K562 (cell line): ENCODE measurements around the gene WEE1. TPM values are rescaled to one million over a fixed set of nuclear protein-coding genes. Genes with fewer than 3 reads are reported as not detected.

Experiments used
- CBFA2T3 ChIP-seq: fragments of 450-650 bp; IDR thresholded peaks from 2 replicates; pipeline ENCODE4 v1.6.1; 2017
- CBX3 ChIP-seq, 2 experiments: IDR thresholded peaks; 1 replicate in 1 of 2; 2 replicates in 1 of 2; pipeline ENCODE4 v1.6.1; 2012; ENCODE audit warnings: inconsistent platforms in 2 of 2, low read length in 2 of 2, borderline replicate concordance in 1 of 2, control low read depth in 1 of 2
- DPF2 ChIP-seq: fragments of 450-650 bp; IDR thresholded peaks from 2 replicates; pipeline ENCODE4 v1.6.1; 2016
- EP400 ChIP-seq: fragments of 450-650 bp; IDR thresholded peaks from 2 replicates; pipeline ENCODE4 v1.6.1; 2017; ENCODE audit warnings: antibody characterized with exemption, mild to moderate bottlenecking, moderate library complexity
- GATAD2B ChIP-seq: fragments of 450-650 bp; IDR thresholded peaks from 2 replicates; pipeline ENCODE4 v1.6.1; 2017; ENCODE audit warnings: mild to moderate bottlenecking, borderline replicate concordance
- KLF16 ChIP-seq: IDR thresholded peaks from 2 replicates; pipeline ENCODE4 v1.6.1; 2016; ENCODE audit warnings: antibody characterized with exemption
- MAFF ChIP-seq: IDR thresholded peaks from 2 replicates; pipeline ENCODE4 v1.6.1; 2012; ENCODE audit warnings: low read length, improper control_type of control experiment
- MAFK ChIP-seq: IDR thresholded peaks from 2 replicates; pipeline ENCODE4 v1.6.1; 2011; ENCODE audit warnings: low read length, improper control_type of control experiment
- RB1 ChIP-seq: fragments of 450-650 bp; IDR thresholded peaks from 2 replicates; pipeline ENCODE4 v1.6.1; 2017; ENCODE audit warnings: low read depth, mild to moderate bottlenecking
- RCOR1 ChIP-seq, 2 experiments: IDR thresholded peaks; 2 replicates each; pipeline ENCODE4 v1.6.1; 2012; ENCODE audit warnings: low read depth in 2 of 2, low read length in 2 of 2, borderline replicate concordance in 1 of 2, improper control_type of control experiment in 1 of 2
- SMAD4 ChIP-seq: fragments of 250-450 bp; sonication (Bioruptor Pico); conservative IDR thresholded peaks from 2 replicates; pipeline ENCODE4 v1.8.0; 2021; ENCODE audit warnings: inconsistent platforms, mild to moderate bottlenecking, moderate library complexity
- ZBTB7A ChIP-seq: IDR thresholded peaks from 2 replicates; pipeline ENCODE4 v1.6.1; 2011; ENCODE audit warnings: low read depth, mild to moderate bottlenecking, low read length, moderate library complexity, borderline replicate concordance; ENCODE audit not compliant: control insufficient read depth
- ZNF232 ChIP-seq: sonication (generic); formaldehyde crosslinking; IDR thresholded peaks from 2 replicates; pipeline ENCODE4 v1.8.0; 2022; ENCODE audit warnings: mild to moderate bottlenecking, missing genetic modification reagents
- polyA plus RNA-seq, 8 experiments: library from polyadenylated mRNA; depleted of rRNA in 4 of 8; stranded (reverse) in 5 of 8; unstranded in 3 of 8; fragments of >200 nt; fragmentation: Nextera tagmentation in 2 of 8; fragmentation: Illumina TruSeq in 1 of 8; extraction: Ambion mirVana in 2 of 8; extraction: Trizol in 1 of 8; gene quantifications; 2 replicates each; pipeline versions ENCODE4 v1.2.1 to v1.2.3, GENCODE V29; 2011 to 2014; ENCODE audit warnings: inconsistent platforms in 1 of 8, missing spikeins in 1 of 8
- total RNA-seq, 7 experiments: library from RNA; depleted of rRNA in 6 of 7; stranded (reverse); fragments of >200 nt in 6 of 7; fragmentation: Illumina TruSeq in 2 of 7; extraction: Trizol in 2 of 7; gene quantifications; 2 replicates each; pipeline versions ENCODE4 v1.2.1 to v1.2.3, GENCODE V29; 2011 to 2021; ENCODE audit warnings: low replicate concordance in 1 of 7
- TF ChIP-seq, protein P1 (sequence below): sonication (generic); formaldehyde crosslinking; IDR thresholded peaks from 2 replicates; pipeline ENCODE4 v1.8.1; 2023; ENCODE audit warnings: missing genetic modification reagents, mild to moderate bottlenecking, borderline replicate concordance
- TF ChIP-seq, protein P2 (sequence below): fragments of 200-400 bp; formaldehyde crosslinking; IDR thresholded peaks from 2 replicates; pipeline ENCODE4 v1.6.1; 2017; ENCODE audit warnings: mild to moderate bottlenecking, low read depth, low read length, moderate library complexity
- TF ChIP-seq, protein P3 (sequence below): IDR thresholded peaks from 2 replicates; pipeline ENCODE4 v1.6.1; 2016; ENCODE audit warnings: missing genetic modification characterization, missing compliant biosample characterization
- TF ChIP-seq, protein P4 (sequence below): IDR thresholded peaks from 2 replicates; pipeline ENCODE4 v1.6.1; 2011; ENCODE audit warnings: borderline replicate concordance, low read depth, mild to moderate bottlenecking, moderate library complexity, low read length; ENCODE audit not compliant: insufficient read depth, poor library complexity, severe bottlenecking

WEE1 gene
- total and polyA plus RNA-seq, 9 of the 15 experiments (the other 6 are each of a cell fraction or from before 2014, with no cell fraction given): 21.9 to 99.0 (median 67.4) TPM

DNA sequence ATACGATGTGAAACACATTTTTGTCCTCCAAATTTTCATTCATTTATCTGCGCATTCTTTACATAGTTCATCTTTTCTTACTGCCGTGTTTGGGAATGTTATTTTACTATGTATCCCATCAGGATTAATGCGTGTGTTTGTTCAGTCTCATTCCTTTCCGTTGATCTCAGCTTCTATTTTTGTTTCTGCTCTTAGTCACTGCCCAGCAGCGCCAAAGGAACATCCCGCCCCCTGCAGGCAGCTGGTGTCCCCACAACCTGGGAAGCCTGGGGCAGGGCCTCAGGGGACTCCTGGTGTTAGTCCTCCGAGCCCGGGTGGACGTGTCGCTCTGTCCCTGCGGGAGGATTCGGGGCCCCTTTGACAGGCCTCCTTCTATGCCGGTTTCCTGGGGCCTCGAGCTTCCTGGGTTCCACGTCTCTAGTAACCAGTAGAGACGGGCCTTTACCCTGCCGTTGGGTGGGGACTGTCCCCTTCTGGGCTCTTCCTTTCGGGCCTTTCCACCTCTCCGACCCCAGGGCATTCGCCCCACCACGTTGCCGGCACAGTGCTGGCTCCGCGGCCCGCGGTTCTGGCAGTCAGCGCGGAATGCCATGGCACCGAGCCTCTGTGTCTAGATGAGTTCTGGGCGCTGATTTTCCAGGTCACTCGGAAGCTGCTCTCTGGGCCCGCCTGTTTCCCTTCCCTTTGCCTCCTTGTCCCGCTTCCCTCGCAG, 39.8 kb downstream of the WEE1 start (continued):
- TF ChIP-seq, protein P1, sequence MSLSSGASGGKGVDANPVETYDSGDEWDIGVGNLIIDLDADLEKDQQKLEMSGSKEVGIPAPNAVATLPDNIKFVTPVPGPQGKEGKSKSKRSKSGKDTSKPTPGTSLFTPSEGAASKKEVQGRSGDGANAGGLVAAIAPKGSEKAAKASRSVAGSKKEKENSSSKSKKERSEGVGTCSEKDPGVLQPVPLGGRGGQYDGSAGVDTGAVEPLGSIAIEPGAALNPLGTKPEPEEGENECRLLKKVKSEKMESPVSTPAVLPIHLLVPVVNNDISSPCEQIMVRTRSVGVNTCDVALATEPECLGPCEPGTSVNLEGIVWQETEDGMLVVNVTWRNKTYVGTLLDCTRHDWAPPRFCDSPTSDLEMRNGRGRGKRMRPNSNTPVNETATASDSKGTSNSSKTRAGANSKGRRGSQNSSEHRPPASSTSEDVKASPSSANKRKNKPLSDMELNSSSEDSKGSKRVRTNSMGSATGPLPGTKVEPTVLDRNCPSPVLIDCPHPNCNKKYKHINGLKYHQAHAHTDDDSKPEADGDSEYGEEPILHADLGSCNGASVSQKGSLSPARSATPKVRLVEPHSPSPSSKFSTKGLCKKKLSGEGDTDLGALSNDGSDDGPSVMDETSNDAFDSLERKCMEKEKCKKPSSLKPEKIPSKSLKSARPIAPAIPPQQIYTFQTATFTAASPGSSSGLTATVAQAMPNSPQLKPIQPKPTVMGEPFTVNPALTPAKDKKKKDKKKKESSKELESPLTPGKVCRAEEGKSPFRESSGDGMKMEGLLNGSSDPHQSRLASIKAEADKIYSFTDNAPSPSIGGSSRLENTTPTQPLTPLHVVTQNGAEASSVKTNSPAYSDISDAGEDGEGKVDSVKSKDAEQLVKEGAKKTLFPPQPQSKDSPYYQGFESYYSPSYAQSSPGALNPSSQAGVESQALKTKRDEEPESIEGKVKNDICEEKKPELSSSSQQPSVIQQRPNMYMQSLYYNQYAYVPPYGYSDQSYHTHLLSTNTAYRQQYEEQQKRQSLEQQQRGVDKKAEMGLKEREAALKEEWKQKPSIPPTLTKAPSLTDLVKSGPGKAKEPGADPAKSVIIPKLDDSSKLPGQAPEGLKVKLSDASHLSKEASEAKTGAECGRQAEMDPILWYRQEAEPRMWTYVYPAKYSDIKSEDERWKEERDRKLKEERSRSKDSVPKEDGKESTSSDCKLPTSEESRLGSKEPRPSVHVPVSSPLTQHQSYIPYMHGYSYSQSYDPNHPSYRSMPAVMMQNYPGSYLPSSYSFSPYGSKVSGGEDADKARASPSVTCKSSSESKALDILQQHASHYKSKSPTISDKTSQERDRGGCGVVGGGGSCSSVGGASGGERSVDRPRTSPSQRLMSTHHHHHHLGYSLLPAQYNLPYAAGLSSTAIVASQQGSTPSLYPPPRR (CRISPR knock-in tag): no peak
- TF ChIP-seq ZBTB7A: peak; percentile 57; the same call in 1 of the 2 replicates
- TF ChIP-seq RB1: peak; percentile 79; the same call in 1 of the 2 replicates
- TF ChIP-seq CBFA2T3: 0 out of 2 replicates have a peak, but pooled peaks have one; percentile 21
- peak; percentile 71 for TF ChIP-seq EP400
- no peak for TF ChIP-seq ZNF232 (CRISPR knock-in tag)
- TF ChIP-seq MAFK: peak; percentile 37; the same call in 1 of the 2 replicates
- peak; percentile 79 for TF ChIP-seq DPF2
- TF ChIP-seq, protein P2, sequence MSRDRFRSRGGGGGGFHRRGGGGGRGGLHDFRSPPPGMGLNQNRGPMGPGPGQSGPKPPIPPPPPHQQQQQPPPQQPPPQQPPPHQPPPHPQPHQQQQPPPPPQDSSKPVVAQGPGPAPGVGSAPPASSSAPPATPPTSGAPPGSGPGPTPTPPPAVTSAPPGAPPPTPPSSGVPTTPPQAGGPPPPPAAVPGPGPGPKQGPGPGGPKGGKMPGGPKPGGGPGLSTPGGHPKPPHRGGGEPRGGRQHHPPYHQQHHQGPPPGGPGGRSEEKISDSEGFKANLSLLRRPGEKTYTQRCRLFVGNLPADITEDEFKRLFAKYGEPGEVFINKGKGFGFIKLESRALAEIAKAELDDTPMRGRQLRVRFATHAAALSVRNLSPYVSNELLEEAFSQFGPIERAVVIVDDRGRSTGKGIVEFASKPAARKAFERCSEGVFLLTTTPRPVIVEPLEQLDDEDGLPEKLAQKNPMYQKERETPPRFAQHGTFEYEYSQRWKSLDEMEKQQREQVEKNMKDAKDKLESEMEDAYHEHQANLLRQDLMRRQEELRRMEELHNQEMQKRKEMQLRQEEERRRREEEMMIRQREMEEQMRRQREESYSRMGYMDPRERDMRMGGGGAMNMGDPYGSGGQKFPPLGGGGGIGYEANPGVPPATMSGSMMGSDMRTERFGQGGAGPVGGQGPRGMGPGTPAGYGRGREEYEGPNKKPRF: no peak
- TF ChIP-seq RCOR1 (IDR thresholded peaks at IDR 0.05; ENCODE audit: borderline replicate concordance in 1 of 2, low read depth in 2 of 2, low read length in 2 of 2): peak in 1 of 2 experiments; percentile 84; a peak in 2 of 4 replicates
- TF ChIP-seq, protein P3, sequence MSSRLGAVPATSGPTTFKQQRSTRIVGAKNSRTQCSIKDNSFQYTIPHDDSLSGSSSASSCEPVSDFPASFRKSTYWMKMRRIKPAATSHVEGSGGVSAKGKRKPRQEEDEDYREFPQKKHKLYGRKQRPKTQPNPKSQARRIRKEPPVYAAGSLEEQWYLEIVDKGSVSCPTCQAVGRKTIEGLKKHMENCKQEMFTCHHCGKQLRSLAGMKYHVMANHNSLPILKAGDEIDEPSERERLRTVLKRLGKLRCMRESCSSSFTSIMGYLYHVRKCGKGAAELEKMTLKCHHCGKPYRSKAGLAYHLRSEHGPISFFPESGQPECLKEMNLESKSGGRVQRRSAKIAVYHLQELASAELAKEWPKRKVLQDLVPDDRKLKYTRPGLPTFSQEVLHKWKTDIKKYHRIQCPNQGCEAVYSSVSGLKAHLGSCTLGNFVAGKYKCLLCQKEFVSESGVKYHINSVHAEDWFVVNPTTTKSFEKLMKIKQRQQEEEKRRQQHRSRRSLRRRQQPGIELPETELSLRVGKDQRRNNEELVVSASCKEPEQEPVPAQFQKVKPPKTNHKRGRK (tag): peak; percentile 57; the same call in 1 of the 2 replicates
- peak; percentile 4 for TF ChIP-seq SMAD4 (CRISPR knock-in tag)
- peak; percentile 71; the same call in 1 of the 2 replicates for TF ChIP-seq GATAD2B
- peak in 1 of 2 experiments; percentile 20; a peak in 1 of 3 replicates for TF ChIP-seq CBX3 (IDR thresholded peaks at IDR 0.05; ENCODE audit: borderline replicate concordance in 1 of 2, low read length in 2 of 2)
- peak; percentile 41 for TF ChIP-seq MAFF
- TF ChIP-seq, protein P4, sequence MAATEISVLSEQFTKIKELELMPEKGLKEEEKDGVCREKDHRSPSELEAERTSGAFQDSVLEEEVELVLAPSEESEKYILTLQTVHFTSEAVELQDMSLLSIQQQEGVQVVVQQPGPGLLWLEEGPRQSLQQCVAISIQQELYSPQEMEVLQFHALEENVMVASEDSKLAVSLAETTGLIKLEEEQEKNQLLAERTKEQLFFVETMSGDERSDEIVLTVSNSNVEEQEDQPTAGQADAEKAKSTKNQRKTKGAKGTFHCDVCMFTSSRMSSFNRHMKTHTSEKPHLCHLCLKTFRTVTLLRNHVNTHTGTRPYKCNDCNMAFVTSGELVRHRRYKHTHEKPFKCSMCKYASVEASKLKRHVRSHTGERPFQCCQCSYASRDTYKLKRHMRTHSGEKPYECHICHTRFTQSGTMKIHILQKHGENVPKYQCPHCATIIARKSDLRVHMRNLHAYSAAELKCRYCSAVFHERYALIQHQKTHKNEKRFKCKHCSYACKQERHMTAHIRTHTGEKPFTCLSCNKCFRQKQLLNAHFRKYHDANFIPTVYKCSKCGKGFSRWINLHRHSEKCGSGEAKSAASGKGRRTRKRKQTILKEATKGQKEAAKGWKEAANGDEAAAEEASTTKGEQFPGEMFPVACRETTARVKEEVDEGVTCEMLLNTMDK: peak; percentile 72
- peak; percentile 62; the same call in 1 of the 2 replicates for TF ChIP-seq KLF16
